Skeletal muscle tissue (tissue), 4 donors: Measurements from ENCODE around the gene U2AF1. TPM values are rescaled to one million over a fixed set of nuclear protein-coding genes. Genes with fewer than 3 reads are reported as not detected.
"Not testable (repeated sequence)": the region's sequence is repeated elsewhere in the genome, so short reads cannot be mapped to it uniquely, and the experiment has no call there.

Experiments used
- H3K27ac ChIP-seq: one replicate; pipeline ENCODE4 v1.7.0; 2013; ENCODE audit warnings: mild to moderate bottlenecking, low read depth, low read length, inconsistent platforms
- H3K27me3 ChIP-seq, 3 donors: one replicate each; pipeline ENCODE4 v1.7.0; 2013; ENCODE audit warnings: low read length in 3 of 3; ENCODE audit not compliant: control insufficient read depth in 3 of 3, insufficient read depth in 3 of 3
- H3K36me3 ChIP-seq, 3 donors: one replicate each; pipeline ENCODE4 v1.7.0; 2013; ENCODE audit warnings: low read length in 3 of 3; ENCODE audit not compliant: control insufficient read depth in 3 of 3, insufficient read depth in 3 of 3
- H3K4me1 ChIP-seq, 3 donors: one replicate each; pipeline ENCODE4 v1.7.0; 2013; ENCODE audit warnings: low read length in 3 of 3, mild to moderate bottlenecking in 3 of 3; ENCODE audit not compliant: control insufficient read depth in 3 of 3, insufficient read depth in 3 of 3
- H3K4me3 ChIP-seq, 3 donors: one replicate each; pipeline ENCODE4 v1.7.0; 2013; ENCODE audit warnings: low read length in 3 of 3
- H3K9ac ChIP-seq, 3 donors: one replicate each; pipeline ENCODE4 v1.7.0; 2013; ENCODE audit warnings: low read length in 3 of 3, mild to moderate bottlenecking in 3 of 3, moderate library complexity in 2 of 3, low read depth in 1 of 3
- H3K9me3 ChIP-seq, 3 donors: one replicate each; pipeline ENCODE4 v1.7.0; 2013; ENCODE audit warnings: low read length in 3 of 3; ENCODE audit not compliant: control insufficient read depth in 3 of 3
- total RNA-seq: library from RNA; depleted of rRNA; stranded (reverse); fragments of >200 nt; gene quantifications from one replicate; pipeline ENCODE4 v1.2.3, GENCODE V29; 2014
- donor health status: Osteomylitis.

Gene U2AF1
- total RNA-seq, 1 donor from 2014 or later, result 20.9 TPM

DNA sequence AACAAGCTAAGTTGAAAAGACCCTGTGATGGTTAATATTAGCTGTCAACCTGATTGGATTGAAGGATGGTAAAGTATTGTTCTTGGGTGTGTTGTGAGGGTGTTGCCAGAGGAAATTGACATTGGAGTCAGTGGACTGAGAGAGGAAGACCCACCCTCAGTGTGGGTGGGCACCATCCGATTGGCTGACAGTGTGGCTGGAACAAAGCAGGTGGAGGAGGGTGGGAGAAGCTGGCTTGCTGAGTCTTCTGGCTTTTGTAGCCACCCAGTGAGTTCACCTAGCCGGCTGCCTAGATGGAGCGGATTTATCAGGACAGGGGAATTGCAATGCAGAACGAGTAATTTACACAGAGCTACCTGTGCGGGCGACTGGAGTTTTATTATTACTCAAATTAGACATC is 7.1 kb upstream of the U2AF1 start:
- H3K9ac ChIP-seq, H3K4me1 ChIP-seq, H3K27me3 ChIP-seq, H3K36me3 ChIP-seq, H3K4me3 ChIP-seq, H3K9me3 ChIP-seq, H3K27ac ChIP-seq: not testable (repeated sequence)

DNA sequence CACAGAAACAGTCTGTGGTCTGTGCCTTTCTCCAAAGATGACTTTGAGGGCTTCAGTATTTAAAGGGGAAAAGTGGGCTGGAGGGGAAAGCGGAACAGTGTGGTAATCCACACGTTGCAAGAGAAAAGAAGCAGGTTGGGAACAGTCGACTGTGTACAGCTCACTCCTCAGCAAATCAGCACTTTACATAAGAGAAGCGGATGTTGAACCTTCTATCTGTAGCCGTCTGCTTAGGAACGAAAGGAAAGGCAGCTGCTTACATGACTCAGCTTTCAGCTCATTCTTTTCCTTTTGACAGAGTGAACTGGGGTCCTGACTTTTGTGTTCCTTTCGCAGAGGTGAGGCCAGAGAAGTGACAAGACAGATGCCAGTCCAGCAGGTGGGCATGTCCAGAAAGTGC is 1.6 kb upstream of the U2AF1 start:
- H3K36me3 ChIP-seq, H3K9me3 ChIP-seq, H3K9ac ChIP-seq, H3K27me3 ChIP-seq, H3K4me1 ChIP-seq, H3K27ac ChIP-seq, H3K4me3 ChIP-seq: not testable (repeated sequence)

DNA sequence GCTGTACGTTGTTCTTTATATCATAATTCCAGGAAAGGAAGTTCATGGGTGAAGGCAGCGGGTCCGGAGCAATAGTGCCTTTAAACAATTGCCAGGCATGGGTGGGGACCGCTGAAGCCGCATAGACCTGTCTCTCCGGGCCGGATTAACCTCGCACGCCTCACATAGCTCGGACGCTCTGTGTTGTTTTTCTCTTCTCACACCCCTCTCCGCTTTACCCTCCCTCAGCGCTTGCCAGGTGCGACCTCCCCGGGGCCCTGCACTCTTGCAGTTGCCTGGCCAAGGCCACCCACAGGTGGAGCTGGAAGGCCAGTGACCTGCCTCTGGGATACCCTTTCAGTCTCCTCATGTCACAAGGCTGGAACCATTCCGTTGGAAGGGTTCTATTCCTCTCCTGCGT is 807 bp upstream of the U2AF1 start:
- not testable (repeated sequence) for H3K4me1 ChIP-seq, H3K9ac ChIP-seq, H3K36me3 ChIP-seq, H3K9me3 ChIP-seq, H3K27me3 ChIP-seq, H3K27ac ChIP-seq, H3K4me3 ChIP-seq

DNA sequence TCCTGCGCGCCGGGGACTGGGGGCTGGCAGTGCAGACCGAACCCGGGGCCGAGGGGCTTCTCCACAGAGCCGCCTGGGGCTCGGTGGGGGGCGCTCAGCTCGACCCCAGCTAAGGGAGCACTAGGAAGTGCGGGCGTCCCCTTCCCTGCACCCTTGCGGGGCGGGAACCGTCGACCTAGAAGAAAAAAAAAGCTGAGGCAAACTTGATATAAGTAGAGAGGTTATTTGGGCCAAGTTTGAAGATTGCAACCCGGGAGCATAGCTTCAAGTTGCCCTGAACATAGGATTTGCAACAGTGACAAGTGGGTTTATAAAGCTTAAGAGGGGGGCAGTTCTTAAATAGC is 396 bp upstream of the U2AF1 start:
- not testable (repeated sequence) for H3K4me3 ChIP-seq, H3K4me1 ChIP-seq, H3K27me3 ChIP-seq, H3K9me3 ChIP-seq, H3K36me3 ChIP-seq, H3K9ac ChIP-seq, H3K27ac ChIP-seq

DNA sequence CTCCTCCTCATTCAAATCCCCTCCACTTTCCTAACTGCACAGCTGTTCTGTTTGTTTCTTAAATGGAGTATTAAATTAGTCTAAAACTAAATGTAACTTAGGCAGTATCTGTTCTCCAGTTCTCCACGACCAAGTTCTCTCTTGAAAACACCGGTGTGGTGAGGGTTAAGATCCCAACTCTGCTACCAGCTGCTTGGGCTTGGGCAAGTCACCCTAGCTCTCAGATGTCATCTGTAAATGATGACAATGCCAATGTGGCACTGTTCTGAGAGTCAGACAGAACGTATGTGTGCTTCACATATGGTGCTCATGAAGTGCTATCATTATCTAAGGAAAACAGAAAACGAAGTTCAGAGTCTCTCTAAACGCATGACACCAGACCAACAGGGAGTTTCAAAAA is 2.7 kb downstream of the U2AF1 start:
- not testable (repeated sequence) for H3K27ac ChIP-seq, H3K9me3 ChIP-seq, H3K4me3 ChIP-seq, H3K27me3 ChIP-seq, H3K4me1 ChIP-seq, H3K36me3 ChIP-seq, H3K9ac ChIP-seq

DNA sequence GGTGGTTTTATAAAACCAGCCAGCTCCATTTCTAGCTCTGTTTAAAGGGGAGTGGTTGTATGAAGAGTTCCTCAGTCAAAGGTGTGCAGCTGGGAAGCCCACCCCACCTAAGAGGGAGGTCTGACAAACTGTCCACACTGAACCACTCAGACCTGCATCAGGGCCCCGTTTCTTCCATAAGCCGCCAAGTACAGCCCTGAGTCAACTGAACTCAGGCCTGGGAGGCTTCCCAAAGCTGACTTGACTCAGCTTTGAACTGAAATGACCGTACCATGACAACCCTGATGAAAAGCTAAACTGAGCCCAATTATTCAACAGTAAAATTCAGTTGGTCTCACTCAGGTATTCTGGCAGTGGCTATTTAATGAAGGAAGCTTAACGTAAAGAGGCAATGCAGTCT is 5.1 kb downstream of the U2AF1 start:
- H3K4me1 ChIP-seq, H3K36me3 ChIP-seq, H3K27me3 ChIP-seq, H3K27ac ChIP-seq, H3K9ac ChIP-seq, H3K9me3 ChIP-seq, H3K4me3 ChIP-seq: not testable (repeated sequence)

DNA sequence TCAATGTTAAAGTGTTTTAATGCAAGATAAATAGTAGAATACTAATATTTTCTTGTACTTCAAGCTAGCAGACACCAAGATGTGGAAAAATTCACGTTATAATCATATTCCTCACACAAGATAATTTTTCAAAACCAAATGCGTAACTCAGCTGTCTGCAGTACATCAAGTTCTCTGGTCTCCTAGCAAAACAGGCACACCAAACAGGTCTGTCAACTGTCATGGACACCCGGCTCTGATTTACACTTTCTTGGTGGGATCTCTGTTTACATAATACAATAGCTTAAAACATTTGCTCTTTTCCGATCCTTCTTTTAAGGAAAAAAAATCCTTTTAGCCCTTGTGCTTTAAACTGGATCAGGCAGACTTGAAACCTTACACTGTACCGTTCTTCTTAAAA is 5.7 kb downstream of the U2AF1 start:
- not testable (repeated sequence) for H3K27me3 ChIP-seq, H3K4me3 ChIP-seq, H3K4me1 ChIP-seq, H3K36me3 ChIP-seq, H3K27ac ChIP-seq, H3K9ac ChIP-seq, H3K9me3 ChIP-seq

DNA sequence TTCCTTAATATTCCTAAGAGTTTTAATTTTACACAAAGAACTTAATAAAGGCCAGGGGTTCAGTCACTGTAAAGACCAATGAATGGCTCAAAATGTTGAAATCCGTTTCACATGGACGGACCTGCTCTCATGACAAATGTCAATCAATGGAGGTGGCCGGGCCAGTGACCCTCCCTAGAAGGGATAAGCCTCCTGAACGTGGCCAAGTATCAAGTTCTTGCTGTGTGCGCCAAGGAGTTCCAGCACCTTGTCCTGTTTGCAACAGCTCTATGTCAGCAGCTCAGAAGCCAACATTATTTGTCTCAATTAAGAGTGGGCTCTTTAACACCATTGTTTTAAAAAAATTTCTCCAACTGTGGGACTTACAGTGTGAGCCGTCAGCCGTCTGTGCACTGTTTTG is 6.4 kb downstream of the U2AF1 start:
- not testable (repeated sequence) for H3K9ac ChIP-seq, H3K4me1 ChIP-seq, H3K9me3 ChIP-seq, H3K4me3 ChIP-seq, H3K36me3 ChIP-seq, H3K27me3 ChIP-seq, H3K27ac ChIP-seq

DNA sequence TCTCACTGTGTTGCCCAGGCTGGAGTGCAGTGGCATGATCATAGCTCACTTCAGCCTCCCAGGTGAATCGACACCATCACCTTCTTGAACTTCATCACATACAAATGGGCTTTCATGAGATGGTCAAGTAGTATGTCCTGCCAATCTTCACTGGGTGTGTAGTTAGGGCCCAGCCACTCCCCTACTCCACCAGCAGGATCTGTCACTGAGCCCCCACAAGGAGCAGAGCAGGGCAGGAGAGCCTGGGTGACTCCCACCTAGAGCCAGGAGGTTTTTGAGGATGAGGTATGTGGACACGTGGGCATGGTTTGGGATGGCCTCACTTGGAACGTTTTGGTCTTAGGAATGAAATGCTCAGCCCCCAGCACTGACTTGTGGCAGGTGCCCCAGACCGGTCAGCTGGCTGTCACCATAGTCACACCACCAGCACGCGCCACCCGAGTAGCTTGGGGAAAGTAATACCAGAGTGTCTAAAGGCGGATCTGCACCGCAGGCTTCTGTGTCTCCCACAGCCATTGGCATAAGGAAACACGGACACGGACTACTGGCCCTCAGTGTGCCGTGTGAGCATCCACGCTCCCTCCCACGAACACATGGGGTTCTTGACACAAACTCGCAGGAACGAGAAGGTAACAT is 15.3 kb downstream of the U2AF1 start:
- H3K4me1 ChIP-seq, H3K27ac ChIP-seq, H3K27me3 ChIP-seq: not testable (repeated sequence)

DNA sequence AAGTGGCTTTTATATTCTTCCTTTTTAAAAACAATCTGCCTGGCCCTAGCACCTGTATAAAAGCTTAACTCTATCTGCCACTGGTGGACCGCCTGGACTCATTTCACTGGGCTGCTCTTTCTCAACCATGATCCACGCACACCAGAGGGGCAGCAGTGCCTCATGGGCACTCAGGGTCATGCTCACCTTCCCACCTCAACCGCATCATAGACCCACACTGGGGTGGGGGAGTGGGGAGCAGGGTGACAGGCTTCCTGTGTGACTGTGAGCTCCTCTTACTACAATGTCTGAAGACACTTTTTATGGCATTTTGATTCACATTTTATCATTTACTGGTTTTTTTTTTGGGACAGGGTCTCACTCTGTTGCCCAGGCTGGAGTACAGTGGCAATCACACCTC is 16.4 kb downstream of the U2AF1 start:
- H3K27ac ChIP-seq, H3K9ac ChIP-seq, H3K27me3 ChIP-seq, H3K36me3 ChIP-seq, H3K9me3 ChIP-seq, H3K4me3 ChIP-seq, H3K4me1 ChIP-seq: not testable (repeated sequence)

More for the DNA sequence above, 15.3 kb downstream of the U2AF1 start:
- H3K9me3 ChIP-seq, H3K36me3 ChIP-seq, H3K9ac ChIP-seq, H3K4me3 ChIP-seq: not testable (repeated sequence)

DNA sequence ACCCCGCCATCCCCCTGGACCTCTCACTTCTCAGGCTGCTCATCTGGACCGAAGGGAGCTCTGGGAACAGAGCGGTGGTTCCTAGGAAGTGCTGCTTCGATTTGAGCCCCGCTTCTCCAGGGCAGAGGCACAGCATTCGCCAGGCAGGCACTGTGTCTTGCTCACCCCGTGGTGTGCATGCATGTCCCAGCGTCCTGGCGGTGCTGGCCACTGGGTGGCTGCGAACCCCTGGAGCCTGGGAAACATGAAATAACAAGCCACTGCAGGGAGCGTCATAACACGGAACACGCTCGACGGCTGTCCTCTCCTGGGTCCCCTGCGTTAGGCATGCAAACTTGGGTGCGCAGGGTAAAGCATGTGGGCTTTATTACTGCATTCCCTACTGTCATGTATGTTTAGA is 17.9 kb downstream of the U2AF1 start:
- not testable (repeated sequence) for H3K9me3 ChIP-seq, H3K36me3 ChIP-seq, H3K9ac ChIP-seq, H3K27ac ChIP-seq, H3K4me3 ChIP-seq, H3K4me1 ChIP-seq, H3K27me3 ChIP-seq
